Measurements from ENCODE around the gene PMIS2.

PMIS2 gene

GRCh38 chr19:35545001-35545854 is 40.7 kb upstream of the PMIS2 start, which contains the start of gene TMEM147 (continued):
- TF ChIP-seq ZNF791 (tag by site-specific recombination; IDR thresholded peaks at IDR 0.05) = 0 out of 2 replicates have a peak, but pooled peaks have one; percentile 43
- peak; percentile 70 for TF ChIP-seq OSR2 (tag by site-specific recombination; IDR thresholded peaks at IDR 0.05)
- TF ChIP-seq ZBTB6 (tag by site-specific recombination; IDR thresholded peaks at IDR 0.05) = peak; percentile 89; the same call in 1 of the 2 replicates
- peak; percentile 98 for TF ChIP-seq ZNF660 (tag by site-specific recombination; IDR thresholded peaks at IDR 0.05)
- no peak; the same call in 1 of the 2 replicates for TF ChIP-seq AEBP2 (tag by site-specific recombination; IDR thresholded peaks at IDR 0.05; ENCODE audit: borderline replicate concordance)
- TF ChIP-seq CTCF (tag by site-specific recombination; IDR thresholded peaks at IDR 0.05) = no peak; the same call in none of the 2 replicates
- peak; percentile 95 for TF ChIP-seq ZEB2 (tag by site-specific recombination; IDR thresholded peaks at IDR 0.05)
- 0 out of 2 replicates have a peak, but pooled peaks have one; percentile 32 for TF ChIP-seq ZFP3 (tag by site-specific recombination; IDR thresholded peaks at IDR 0.05; ENCODE audit: low read depth)
- TF ChIP-seq ZNF473 (tag by site-specific recombination; IDR thresholded peaks at IDR 0.05) = no peak
- 0 out of 2 replicates have a peak, but pooled peaks have one; percentile 1 for TF ChIP-seq ZNF280D (tag by site-specific recombination; IDR thresholded peaks at IDR 0.05)
- TF ChIP-seq MZF1 (tag by site-specific recombination; IDR thresholded peaks at IDR 0.05; ENCODE audit: borderline replicate concordance) = 0 out of 2 replicates have a peak, but pooled peaks have one; percentile 63
- TF ChIP-seq ZNF560 (tag by site-specific recombination; IDR thresholded peaks at IDR 0.05; ENCODE audit: borderline replicate concordance) = no peak
- TF ChIP-seq WT1 (tag by site-specific recombination; IDR thresholded peaks at IDR 0.05) = peak; percentile 89
- peak; percentile 29 for TF ChIP-seq YY2 (tag by site-specific recombination; IDR thresholded peaks at IDR 0.05)
- 0 out of 2 replicates have a peak, but pooled peaks have one; percentile 27 for TF ChIP-seq ZNF223 (tag by site-specific recombination; IDR thresholded peaks at IDR 0.05)
- TF ChIP-seq ZNF19 (tag by site-specific recombination; IDR thresholded peaks at IDR 0.05; ENCODE audit: low read depth) = no peak
- no peak for TF ChIP-seq ZNF549 (tag by site-specific recombination; IDR thresholded peaks at IDR 0.05)
- no peak; the same call in none of the 2 replicates for TF ChIP-seq HOXA7 (CRISPR knock-in tag; IDR thresholded peaks at IDR 0.05; ENCODE audit: borderline replicate concordance)
- TF ChIP-seq ZBTB20 (tag by site-specific recombination; IDR thresholded peaks at IDR 0.05) = peak; percentile 97
- peak; percentile 43; the same call in 1 of the 2 replicates for TF ChIP-seq KLF1 (tag by site-specific recombination; IDR thresholded peaks at IDR 0.05)
- peak; percentile 95 for TF ChIP-seq KLF8 (tag by site-specific recombination; IDR thresholded peaks at IDR 0.05)
- TF ChIP-seq ZNF146 (tag by site-specific recombination; IDR thresholded peaks at IDR 0.05) = peak; percentile 39
- TF ChIP-seq SP3 (tag by site-specific recombination; IDR thresholded peaks at IDR 0.05) = no peak
- TF ChIP-seq ZNF596 (tag by site-specific recombination; IDR thresholded peaks at IDR 0.05) = 0 out of 2 replicates have a peak, but pooled peaks have one; percentile 35
- TF ChIP-seq ZNF664 (tag by site-specific recombination; IDR thresholded peaks at IDR 0.05) = no peak
- TF ChIP-seq ZNF140 (tag by site-specific recombination; IDR thresholded peaks at IDR 0.05) = no peak
- peak; percentile 55 for TF ChIP-seq REST (tag by site-specific recombination; IDR thresholded peaks at IDR 0.05)
- TF ChIP-seq GLI2 (tag by site-specific recombination; IDR thresholded peaks at IDR 0.05; ENCODE audit: borderline replicate concordance, low read depth) = no peak
- peak; percentile 98 for TF ChIP-seq ZNF335 (tag by site-specific recombination; conservative IDR thresholded peaks at IDR 0.05)
